ENCODE results near the gene RAX2. TPM values are rescaled to one million over a fixed set of nuclear protein-coding genes. Genes with fewer than 3 reads are reported as not detected.

RAX2 gene
- total RNA-seq, 2 donors from 2014 or later, result 0.21 TPM; not detected in 1

GRCh38 chr19:3778899-3779723 lies 7.1 kb upstream of the RAX2 start:
- Mint-ChIP-seq H3K4me3 (no peak overlapping the region), H3K9me3 (peaks cover 6% of the 10 kb centered on the region), H3K27me3 (no peaks in the 10 kb centered on the region), H3K4me1 (ENCODE audit: low read depth in 2 of 2) (peaks cover 5 to 27% of the 10 kb centered on the region in 2 donors), H3K36me3 (peaks cover 9% of the 10 kb centered on the region), H3K27ac (no peak overlapping the region)
- DNase-seq (ENCODE audit: low spot score), result no peak
- ATAC-seq, result no peak

DNA sequence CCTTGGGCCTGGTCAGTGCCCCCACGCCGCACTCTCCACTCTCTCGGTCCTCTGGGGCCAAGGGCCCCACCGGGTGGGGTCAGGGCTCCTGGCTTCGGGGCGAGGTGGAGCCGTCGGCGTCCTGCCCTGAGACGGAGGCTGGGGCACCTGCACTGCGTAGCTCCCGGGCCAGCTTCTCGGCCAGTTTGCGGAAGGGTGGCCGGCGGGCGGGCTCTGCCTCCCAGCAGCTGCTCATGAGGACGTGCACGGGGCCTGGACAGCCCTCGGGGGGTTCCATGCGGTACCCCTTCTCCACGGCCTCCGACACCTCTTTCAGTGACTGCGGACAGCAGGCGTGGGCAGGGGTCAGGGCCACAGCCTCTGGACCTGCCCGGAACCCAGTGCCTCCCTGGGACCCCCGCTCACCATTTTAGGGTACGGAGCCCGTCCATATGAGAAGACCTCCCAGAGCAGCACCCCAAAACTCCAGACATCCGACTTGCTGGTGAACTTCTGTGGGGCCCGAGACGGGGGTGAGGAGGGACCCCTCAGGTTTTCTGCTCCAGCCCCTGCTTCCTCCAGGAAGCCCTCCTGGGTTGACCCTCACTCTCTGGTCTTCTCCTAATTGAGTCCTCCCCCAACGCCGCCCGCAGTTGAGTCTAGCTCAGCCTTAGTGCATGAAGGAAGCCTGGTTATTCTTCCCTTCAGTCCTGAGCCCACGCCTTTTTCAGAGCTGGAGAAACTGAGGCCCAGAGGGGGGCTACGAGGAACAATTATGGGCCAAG lies 6.3 kb upstream of the RAX2 start:
- peaks cover 6% of the 10 kb centered on the region for H3K9me3 Mint-ChIP-seq
- H3K27ac Mint-ChIP-seq, result no peak overlapping the region
- ATAC-seq, result no peak
- H3K4me1 Mint-ChIP-seq (ENCODE audit: low read depth in 2 of 2), result peaks cover 5 to 24% of the 10 kb centered on the region in 2 donors
- no peaks in the 10 kb centered on the region for H3K27me3 Mint-ChIP-seq
- H3K36me3 Mint-ChIP-seq, result peaks cover 9% of the 10 kb centered on the region
- H3K4me3 Mint-ChIP-seq, result no peak overlapping the region
- DNase-seq (ENCODE audit: low spot score), result no peak

GRCh38 chr19:3776479-3777040 lies 4.5 kb upstream of the RAX2 start:
- Mint-ChIP-seq H3K27ac (peak overlapping the region in 1 of 2 donors; percentile 67), H3K4me1 (ENCODE audit: low read depth in 2 of 2) (peaks cover 0 to 15% of the 10 kb centered on the region in 2 donors), H3K27me3 (no peaks in the 10 kb centered on the region), H3K4me3 (no peak overlapping the region), H3K36me3 (no peaks in the 10 kb centered on the region), H3K9me3 (no peaks in the 10 kb centered on the region)
- ATAC-seq, result no peak
- no peak for DNase-seq (ENCODE audit: low spot score)

DNA sequence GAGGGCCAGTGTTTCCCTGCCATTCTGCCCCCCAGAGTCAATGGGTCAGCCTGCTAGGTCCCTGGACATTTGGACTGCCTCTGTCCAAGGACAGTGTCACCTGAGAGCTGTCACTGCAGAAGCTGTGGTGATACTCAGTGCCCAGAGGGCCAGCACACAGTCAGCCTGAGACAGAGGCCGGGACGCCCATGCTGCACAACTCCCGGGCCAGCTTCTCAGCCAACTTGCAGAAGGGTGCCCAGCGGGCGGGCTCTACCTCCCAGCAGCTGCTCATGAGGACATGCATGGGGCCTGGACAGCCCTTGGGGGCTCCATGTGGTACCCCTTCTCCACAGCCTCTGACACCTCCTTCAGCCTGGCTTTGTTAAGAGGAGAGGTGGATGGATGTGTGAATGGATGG lies 3.8 kb upstream of the RAX2 start:
- Mint-ChIP-seq H3K9me3 (no peaks in the 10 kb centered on the region), H3K27me3 (no peaks in the 10 kb centered on the region), H3K36me3 (no peaks in the 10 kb centered on the region), H3K27ac (no peak overlapping the region), H3K4me3 (no peak overlapping the region), H3K4me1 (ENCODE audit: low read depth in 2 of 2) (peaks cover 0 to 11% of the 10 kb centered on the region in 2 donors)
- DNase-seq (ENCODE audit: low spot score) (no peak), ATAC-seq (no peak)

DNA sequence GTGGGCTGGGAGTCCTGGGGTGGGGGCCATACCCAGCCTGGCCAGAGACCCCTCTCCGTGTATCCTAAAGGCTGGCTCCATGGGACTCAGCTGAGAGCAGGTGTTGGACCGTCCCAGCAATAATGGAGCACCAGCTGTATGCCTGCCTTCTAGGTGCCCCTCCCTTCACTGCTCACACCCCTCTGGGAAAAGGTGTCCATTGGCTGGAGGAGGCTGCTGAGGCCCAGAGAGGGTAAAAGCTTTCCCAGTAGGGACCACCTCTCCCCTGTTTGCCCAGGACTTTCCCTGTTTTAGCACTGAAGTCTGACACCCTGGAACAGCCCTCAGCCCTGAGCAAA lies 3.3 kb upstream of the RAX2 start:
- no peaks in the 10 kb centered on the region for H3K36me3 Mint-ChIP-seq
- ATAC-seq, result no peak
- H3K4me3 Mint-ChIP-seq, result no peak overlapping the region
- no peak for DNase-seq (ENCODE audit: low spot score)
- no peak overlapping the region for H3K27ac Mint-ChIP-seq
- no peaks in the 10 kb centered on the region for H3K27me3 Mint-ChIP-seq
- H3K9me3 Mint-ChIP-seq, result no peaks in the 10 kb centered on the region
- peaks cover 0 to 10% of the 10 kb centered on the region in 2 donors for H3K4me1 Mint-ChIP-seq (ENCODE audit: low read depth in 2 of 2)

DNA sequence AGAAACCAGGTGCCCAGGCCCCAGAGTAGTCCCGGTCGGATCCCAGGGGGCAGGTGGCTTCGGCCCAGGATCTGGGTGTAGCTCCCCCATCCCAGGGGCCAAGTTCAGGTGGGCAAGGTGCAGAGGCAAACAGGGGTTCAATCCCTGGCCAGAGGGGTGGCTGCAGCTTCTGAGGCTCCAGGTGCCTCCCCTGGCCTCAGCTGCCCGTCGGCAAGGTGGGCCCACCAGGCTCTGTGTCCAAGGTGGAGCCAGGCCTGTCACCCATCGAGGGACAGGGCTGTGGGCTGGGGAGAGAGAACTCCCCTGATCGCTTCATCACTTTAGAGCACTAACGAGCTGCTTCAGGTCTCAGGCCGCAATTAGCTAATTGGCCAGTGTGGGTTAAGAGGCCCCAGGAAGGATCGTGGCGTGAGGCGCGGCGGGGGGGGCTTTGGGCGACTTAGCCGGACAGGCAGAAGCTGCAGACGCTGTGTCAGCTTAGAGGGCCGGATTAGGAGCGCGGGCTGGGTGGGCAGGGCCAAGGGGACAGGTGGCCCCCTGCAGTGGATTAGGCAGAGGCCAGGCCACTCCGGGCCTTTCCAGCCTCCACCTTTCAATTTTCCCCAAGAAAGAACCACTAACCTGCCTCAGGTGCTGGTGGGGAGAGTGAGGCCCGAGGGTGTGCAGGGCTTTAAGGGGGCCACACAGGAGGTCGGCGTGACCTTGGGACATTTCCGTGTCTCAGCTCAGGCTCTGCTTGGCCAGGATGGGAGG lies 2.8 kb upstream of the RAX2 start:
- H3K4me3 Mint-ChIP-seq, result no peak overlapping the region
- H3K9me3 Mint-ChIP-seq, result no peaks in the 10 kb centered on the region
- peaks cover 0 to 10% of the 10 kb centered on the region in 2 donors for H3K4me1 Mint-ChIP-seq (ENCODE audit: low read depth in 2 of 2)
- ATAC-seq (no peak), DNase-seq (ENCODE audit: low spot score) (no peak)
- H3K27ac Mint-ChIP-seq, result no peak overlapping the region
- no peaks in the 10 kb centered on the region for H3K36me3 Mint-ChIP-seq
- H3K27me3 Mint-ChIP-seq, result no peaks in the 10 kb centered on the region

DNA sequence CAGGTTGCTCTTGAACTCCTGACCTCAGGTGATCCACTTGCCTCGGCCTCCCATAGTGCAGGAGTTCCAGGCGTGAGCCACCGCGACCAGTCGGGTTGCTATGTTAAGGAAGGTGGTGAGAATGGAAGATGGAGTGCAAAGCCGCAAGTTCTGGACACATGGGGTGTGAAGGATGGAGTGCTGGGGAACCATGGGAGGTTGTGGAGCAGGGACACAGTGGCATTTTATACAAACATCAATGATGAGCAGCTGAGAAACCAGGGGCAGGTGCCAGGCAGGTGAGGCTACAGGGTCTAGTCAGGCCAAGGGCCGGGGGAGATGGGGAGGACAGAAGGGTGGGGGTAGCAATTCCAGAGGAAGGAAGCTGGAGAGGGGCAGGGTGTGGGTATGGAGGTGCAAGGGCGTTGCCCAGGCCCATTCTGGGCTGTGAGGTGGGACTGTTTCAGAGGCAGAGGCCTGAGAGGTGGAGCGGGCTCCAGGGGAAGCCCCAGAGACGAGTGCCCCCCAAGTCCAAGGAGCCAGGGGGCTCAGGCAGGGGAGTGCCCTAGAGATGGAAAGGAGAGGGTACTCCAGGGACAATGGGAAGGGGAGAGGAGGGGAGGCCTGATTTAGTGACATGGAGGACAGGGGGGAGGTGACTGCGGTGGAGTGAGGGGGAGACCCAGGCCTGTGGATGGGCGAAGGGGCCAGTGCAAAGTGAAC lies 1.9 kb upstream of the RAX2 start:
- DNase-seq (ENCODE audit: low spot score) (no peak), ATAC-seq (no peak)
- Mint-ChIP-seq H3K27ac (no peak overlapping the region), H3K4me3 (no peak overlapping the region), H3K36me3 (no peaks in the 10 kb centered on the region), H3K27me3 (no peaks in the 10 kb centered on the region), H3K9me3 (no peaks in the 10 kb centered on the region), H3K4me1 (ENCODE audit: low read depth in 2 of 2) (peaks cover 0 to 11% of the 10 kb centered on the region in 2 donors)

- Mint-ChIP-seq H3K4me3 (no peak overlapping the region), H3K9me3 (no peaks in the 10 kb centered on the region), H3K4me1 (ENCODE audit: low read depth in 2 of 2) (peaks cover 7 to 12% of the 10 kb centered on the region in 2 donors), H3K36me3 (no peaks in the 10 kb centered on the region), H3K27ac (no peak overlapping the region), H3K27me3 (no peaks in the 10 kb centered on the region)
- DNase-seq (ENCODE audit: low spot score) (no peak), ATAC-seq (no peak)
Measured at GRCh38 chr19:3771000-3771905, 775 bp downstream of the RAX2 start.

- no peak overlapping the region for H3K4me3 Mint-ChIP-seq
- H3K4me1 Mint-ChIP-seq (ENCODE audit: low read depth in 2 of 2), result peaks cover 9 to 13% of the 10 kb centered on the region in 2 donors
- DNase-seq (ENCODE audit: low spot score), result no peak
- no peaks in the 10 kb centered on the region for H3K9me3 Mint-ChIP-seq
- no peaks in the 10 kb centered on the region for H3K36me3 Mint-ChIP-seq
- no peak overlapping the region for H3K27ac Mint-ChIP-seq
- H3K27me3 Mint-ChIP-seq, result no peaks in the 10 kb centered on the region
- no peak for ATAC-seq
Measured at GRCh38 chr19:3770136-3770999, 1.7 kb downstream of the RAX2 start.

DNA sequence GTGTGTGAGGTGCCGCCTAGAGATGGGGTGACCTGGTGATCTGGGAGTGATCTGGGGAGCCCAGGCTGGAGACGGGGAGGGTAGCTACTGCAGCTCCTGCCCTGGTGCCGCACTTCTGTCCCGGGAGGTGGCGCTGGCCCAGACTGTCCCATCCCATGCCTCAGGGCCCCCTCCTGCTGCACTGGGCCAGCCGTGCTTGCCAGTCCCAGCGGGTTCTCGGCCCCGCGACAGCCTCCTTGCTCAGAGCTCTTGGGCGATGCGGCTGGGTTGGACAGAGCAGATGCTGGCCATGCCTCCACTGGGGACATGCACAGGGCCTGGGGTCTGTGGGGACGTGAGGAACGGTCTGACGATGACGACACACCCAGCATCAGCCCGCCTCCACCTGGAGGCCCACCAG lies 2.5 kb downstream of the RAX2 start:
- Mint-ChIP-seq H3K9me3 (no peaks in the 10 kb centered on the region), H3K27me3 (no peaks in the 10 kb centered on the region), H3K4me3 (no peak overlapping the region), H3K27ac (no peak overlapping the region), H3K36me3 (no peaks in the 10 kb centered on the region), H3K4me1 (ENCODE audit: low read depth in 2 of 2) (peaks cover 9 to 13% of the 10 kb centered on the region in 2 donors)
- DNase-seq (ENCODE audit: low spot score), result no peak
- no peak for ATAC-seq

DNA sequence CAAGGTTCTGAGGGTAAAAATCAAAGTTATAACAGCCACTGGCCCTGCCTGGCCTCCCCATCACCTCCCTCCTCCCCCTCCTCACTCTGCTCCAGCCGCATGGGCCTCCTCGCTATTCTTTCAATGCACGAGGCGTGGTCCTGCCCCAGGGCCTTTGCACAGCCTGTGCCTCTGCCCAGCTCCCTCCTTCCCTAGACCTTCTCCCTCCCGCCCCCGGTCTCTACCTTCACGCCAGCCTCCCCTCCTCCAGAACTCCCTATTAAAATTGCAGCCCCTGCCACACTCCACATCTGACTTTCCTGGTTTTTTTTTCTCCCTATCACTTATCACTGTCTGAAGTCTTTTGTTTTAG lies 3.3 kb downstream of the RAX2 start:
- DNase-seq (ENCODE audit: low spot score) (no peak), ATAC-seq (peak in 1 of 2 donors; percentile 4)
- H3K4me3 Mint-ChIP-seq, result no peak overlapping the region
- no peaks in the 10 kb centered on the region for H3K9me3 Mint-ChIP-seq
- H3K36me3 Mint-ChIP-seq, result no peaks in the 10 kb centered on the region
- H3K27me3 Mint-ChIP-seq, result no peaks in the 10 kb centered on the region
- H3K27ac Mint-ChIP-seq, result peak overlapping the region in 1 of 2 donors; percentile 62
- H3K4me1 Mint-ChIP-seq (ENCODE audit: low read depth in 2 of 2), result peaks cover 9 to 13% of the 10 kb centered on the region in 2 donors
